Smooth muscle cell (in vitro differentiated cells): ENCODE measurements around the gene LACC1. TPM values are rescaled to one million over a fixed set of nuclear protein-coding genes. Genes with fewer than 3 reads are reported as not detected.

ENCODE experiments used
- DNase-seq: peaks from one replicate; lab custom pipeline; 2025; ENCODE audit not compliant: unreplicated experiment; lab: John Stamatoyannopoulos, UW
- H2AFZ ChIP-seq: fragments of 200-600 bp; sonication (generic); 2 replicates; pipeline ENCODE4 v1.6.0; 2016; ENCODE audit warnings: antibody characterized with exemption, low read depth, mild to moderate bottlenecking
- H3F3A ChIP-seq: fragments of 200-600 bp; sonication (generic); 2 replicates; pipeline ENCODE4 v1.6.0; 2017; ENCODE audit warnings: antibody characterized with exemption, low read depth
- H3K27ac ChIP-seq: fragments of 200-600 bp; sonication (generic); 2 replicates; pipeline ENCODE4 v1.5.1; 2016; ENCODE audit warnings: low read depth, mild to moderate bottlenecking
- H3K27me3 ChIP-seq: fragments of 200-600 bp; sonication (generic); 2 replicates; pipeline ENCODE4 v1.6.1; 2016; ENCODE audit warnings: low read depth, mild to moderate bottlenecking
- H3K36me3 ChIP-seq: fragments of 200-600 bp; sonication (generic); 2 replicates; pipeline ENCODE4 v1.5.1; 2016; ENCODE audit warnings: low read depth
- H3K4me1 ChIP-seq: fragments of 200-600 bp; sonication (generic); 2 replicates; pipeline ENCODE4 v1.5.1; 2016; ENCODE audit warnings: low read depth
- H3K4me2 ChIP-seq: fragments of 200-600 bp; sonication (generic); 2 replicates; pipeline ENCODE4 v1.6.0; 2016; ENCODE audit warnings: mild to moderate bottlenecking
- H3K4me3 ChIP-seq: fragments of 200-600 bp; sonication (generic); 2 replicates; pipeline ENCODE4 v1.5.1; 2016; ENCODE audit warnings: mild to moderate bottlenecking
- H3K79me2 ChIP-seq: fragments of 200-600 bp; sonication (generic); 2 replicates; pipeline ENCODE4 v1.6.0; 2016; ENCODE audit warnings: low read depth, mild to moderate bottlenecking
- H3K9ac ChIP-seq: fragments of 200-600 bp; sonication (generic); 2 replicates; pipeline ENCODE4 v1.6.0; 2016; ENCODE audit warnings: low read depth
- H3K9me3 ChIP-seq: fragments of 200-600 bp; sonication (generic); replicated peaks from 2 replicates; pipeline ENCODE4 v1.5.1; 2016; ENCODE audit warnings: low read depth
- H4K20me1 ChIP-seq: fragments of 200-600 bp; sonication (generic); 2 replicates; pipeline ENCODE4 v1.6.0; 2016; ENCODE audit warnings: low read depth
- WGBS: methylation state at CpG from one replicate; pipeline ENCODE4 v1.1.7; 2016; ENCODE audit warnings: low lambda C conversion rate; 5-methylcytosine and 5-hydroxymethylcytosine counted together
- polyA plus RNA-seq: library from polyadenylated mRNA; unstranded; fragments of >200 nt; fragmentation: Nextera tagmentation; extraction: Ambion mirVana; gene quantifications from 2 replicates; pipeline ENCODE4 v1.2.1, GENCODE V29; 2016
- total RNA-seq: library from RNA; depleted of rRNA; stranded (reverse); fragments of >200 nt; gene quantifications from 2 replicates; pipeline ENCODE4 v1.2.3, GENCODE V29; 2014
- TF ChIP-seq, protein P1 (sequence below): fragments of 200-600 bp; sonication (generic); IDR thresholded peaks from 2 replicates; pipeline ENCODE4 v1.5.1; 2017; ENCODE audit warnings: borderline replicate concordance, mild to moderate bottlenecking, antibody characterized with exemption; ENCODE audit not compliant: insufficient read depth, poor library complexity, severe bottlenecking

LACC1 gene
- total and polyA plus RNA-seq, 2 experiments from 2014 or later = 2.0 to 6.8 TPM

DNA sequence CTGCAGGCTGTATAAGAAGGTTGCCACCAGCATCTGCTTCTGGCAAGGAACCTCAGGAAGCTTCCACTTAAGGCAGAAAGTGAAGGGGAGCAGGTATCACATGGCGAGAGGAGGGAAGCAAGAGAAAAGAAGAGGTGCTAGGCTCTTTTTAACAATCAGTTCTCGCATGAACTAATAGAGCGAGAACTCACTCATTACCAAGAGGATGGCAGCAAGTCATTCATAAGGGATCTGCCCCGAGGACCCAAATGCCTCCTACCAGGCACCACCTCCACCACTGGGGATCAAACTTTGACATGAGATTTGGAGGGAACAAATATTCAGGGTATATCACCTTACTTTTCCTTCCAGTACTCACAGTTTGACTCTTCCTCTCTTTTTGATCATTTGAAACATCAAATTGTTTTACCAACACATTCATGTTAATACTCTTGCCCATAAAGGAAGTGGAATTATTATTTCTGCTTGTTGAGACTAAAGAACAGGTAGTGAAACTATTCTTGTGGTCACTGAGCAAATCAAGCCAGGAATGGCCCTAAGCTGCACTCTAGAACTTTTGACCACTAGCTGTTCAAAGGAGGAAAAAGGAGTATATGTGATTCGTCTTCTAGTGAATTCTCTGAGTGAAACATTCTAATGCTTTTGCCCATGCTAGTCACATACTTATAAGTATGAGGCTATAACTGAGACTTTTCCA lies 45.0 kb downstream of the LACC1 start:
- TF ChIP-seq, protein P1, sequence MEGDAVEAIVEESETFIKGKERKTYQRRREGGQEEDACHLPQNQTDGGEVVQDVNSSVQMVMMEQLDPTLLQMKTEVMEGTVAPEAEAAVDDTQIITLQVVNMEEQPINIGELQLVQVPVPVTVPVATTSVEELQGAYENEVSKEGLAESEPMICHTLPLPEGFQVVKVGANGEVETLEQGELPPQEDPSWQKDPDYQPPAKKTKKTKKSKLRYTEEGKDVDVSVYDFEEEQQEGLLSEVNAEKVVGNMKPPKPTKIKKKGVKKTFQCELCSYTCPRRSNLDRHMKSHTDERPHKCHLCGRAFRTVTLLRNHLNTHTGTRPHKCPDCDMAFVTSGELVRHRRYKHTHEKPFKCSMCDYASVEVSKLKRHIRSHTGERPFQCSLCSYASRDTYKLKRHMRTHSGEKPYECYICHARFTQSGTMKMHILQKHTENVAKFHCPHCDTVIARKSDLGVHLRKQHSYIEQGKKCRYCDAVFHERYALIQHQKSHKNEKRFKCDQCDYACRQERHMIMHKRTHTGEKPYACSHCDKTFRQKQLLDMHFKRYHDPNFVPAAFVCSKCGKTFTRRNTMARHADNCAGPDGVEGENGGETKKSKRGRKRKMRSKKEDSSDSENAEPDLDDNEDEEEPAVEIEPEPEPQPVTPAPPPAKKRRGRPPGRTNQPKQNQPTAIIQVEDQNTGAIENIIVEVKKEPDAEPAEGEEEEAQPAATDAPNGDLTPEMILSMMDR = no peak
- DNase-seq = no peak
- no peaks in the 10 kb centered on the region for H3K79me2 ChIP-seq
- H3K4me1 ChIP-seq = no peaks in the 10 kb centered on the region
- H3K4me3 ChIP-seq = no peak overlapping the region
- H3K9me3 ChIP-seq = no peaks in the 10 kb centered on the region
- no peaks in the 10 kb centered on the region for H4K20me1 ChIP-seq
- H3K36me3 ChIP-seq = no peaks in the 10 kb centered on the region
- 86% methylated on average over 5 of the region's 5 CpGs for WGBS
- H3K4me2 ChIP-seq = no peak overlapping the region
- no peaks in the 10 kb centered on the region for H3F3A ChIP-seq
- no peak overlapping the region for H3K9ac ChIP-seq
- H3K27me3 ChIP-seq = no peaks in the 10 kb centered on the region
- no peak overlapping the region for H3K27ac ChIP-seq
- no peak overlapping the region for H2AFZ ChIP-seq

- H3K27me3 ChIP-seq = no peaks in the 10 kb centered on the region
- H3K4me3 ChIP-seq = no peak overlapping the region
- H3K9ac ChIP-seq = no peak overlapping the region
- H3K9me3 ChIP-seq = no peaks in the 10 kb centered on the region
- H3F3A ChIP-seq = no peaks in the 10 kb centered on the region
- no peak overlapping the region for H2AFZ ChIP-seq
- WGBS = 89% methylated on average over 1 of the region's 1 CpG
- H4K20me1 ChIP-seq = no peaks in the 10 kb centered on the region
- no peak for DNase-seq
- H3K79me2 ChIP-seq = no peaks in the 10 kb centered on the region
- no peaks in the 10 kb centered on the region for H3K36me3 ChIP-seq
- H3K4me2 ChIP-seq = no peak overlapping the region
- TF ChIP-seq, protein P1 = no peak
- H3K4me1 ChIP-seq = no peaks in the 10 kb centered on the region
- no peak overlapping the region for H3K27ac ChIP-seq
Observed at GRCh38 chr13:43929947-43930346, 50.2 kb downstream of the LACC1 start.

DNA sequence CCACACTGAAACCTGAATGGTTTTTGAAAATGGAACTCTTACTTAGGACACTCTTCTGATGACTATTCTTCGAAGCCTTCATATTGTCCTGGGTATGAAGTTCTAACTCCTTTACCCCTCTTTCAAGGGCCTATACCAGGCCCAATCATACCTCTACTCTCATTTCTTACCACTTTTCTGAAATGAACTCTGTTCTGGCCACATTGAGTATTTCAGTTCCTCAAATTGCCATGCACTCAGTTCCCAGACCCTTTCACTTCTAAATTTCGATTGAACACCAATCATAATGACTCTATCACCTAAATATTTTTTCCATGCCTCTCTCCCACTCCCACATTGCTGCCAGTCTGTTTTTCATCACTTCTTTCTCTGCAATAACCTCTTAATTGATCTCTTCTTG lies 53.7 kb downstream of the LACC1 start:
- Histone ChIP-seq H3K9me3 (no peaks in the 10 kb centered on the region), H3K9ac (no peak overlapping the region), H3K36me3 (no peaks in the 10 kb centered on the region), H3K4me3 (no peak overlapping the region), H3K4me1 (no peaks in the 10 kb centered on the region), H2AFZ (no peak overlapping the region), H3K79me2 (no peaks in the 10 kb centered on the region), H3F3A (no peaks in the 10 kb centered on the region), H4K20me1 (no peaks in the 10 kb centered on the region), H3K27me3 (no peaks in the 10 kb centered on the region), H3K4me2 (no peak overlapping the region), H3K27ac (no peak overlapping the region)
- DNase-seq = no peak
- 87% methylated on average over 2 of the region's 2 CpGs for WGBS
- TF ChIP-seq, protein P1 = no peak

DNA sequence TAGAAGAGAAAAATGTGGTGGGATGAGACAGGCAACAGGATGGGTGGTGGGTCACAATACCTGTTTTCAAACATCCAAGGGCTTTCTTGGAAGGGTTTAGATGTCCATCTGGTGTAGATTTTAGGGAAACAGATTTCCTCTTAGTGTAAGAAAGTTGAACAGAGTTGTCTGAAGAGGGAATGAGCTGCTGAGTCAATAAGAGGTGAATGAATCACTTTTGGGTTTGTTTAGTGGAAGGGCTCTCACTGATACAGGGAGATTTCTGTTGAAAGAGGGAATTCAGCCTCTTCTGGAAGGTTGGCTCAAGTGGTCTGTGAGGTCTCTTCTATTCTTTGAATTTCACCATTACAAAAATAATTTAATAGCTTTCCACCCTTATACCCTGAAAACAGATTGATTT lies 54.6 kb downstream of the LACC1 start:
- DNase-seq = no peak

More for the DNA sequence above, 54.6 kb downstream of the LACC1 start:
- Histone ChIP-seq H3K27ac (no peak overlapping the region), H2AFZ (no peak overlapping the region), H3F3A (no peaks in the 10 kb centered on the region), H3K4me2 (no peak overlapping the region), H3K4me3 (no peak overlapping the region), H3K9me3 (no peaks in the 10 kb centered on the region), H3K27me3 (no peaks in the 10 kb centered on the region), H3K9ac (no peak overlapping the region), H3K36me3 (no peaks in the 10 kb centered on the region), H3K79me2 (no peaks in the 10 kb centered on the region), H3K4me1 (no peaks in the 10 kb centered on the region), H4K20me1 (no peaks in the 10 kb centered on the region)
- TF ChIP-seq, protein P1 = no peak
